GM13977 (cell line): Measurements from ENCODE around the gene GSTM2.

ENCODE experiments used
- DNase-seq: peaks from one replicate; pipeline ENCODE4 v3.0.0; 2012; ENCODE audit warnings: low spot score
- in situ Hi-C: fragments of 300-500 bp; cut with MboI; formaldehyde crosslinking; loops from one replicate; pipeline ENCODE4 v1.12.0; 2022; ENCODE audit warnings: low sequenced_read_pairs, low pct_unique_long_range_greater_than_20kb, mixed read lengths, inconsistent platforms; ENCODE audit not compliant: unreplicated experiment
- TF ChIP-seq, protein P1 (sequence below): IDR thresholded peaks from 2 replicates; pipeline ENCODE4 v1.5.1; 2012; ENCODE audit warnings: mild to moderate bottlenecking, control low read depth; ENCODE audit not compliant: insufficient read depth; ENCODE audit errors: extremely low read depth, missing control alignments

GSTM2 gene

DNA sequence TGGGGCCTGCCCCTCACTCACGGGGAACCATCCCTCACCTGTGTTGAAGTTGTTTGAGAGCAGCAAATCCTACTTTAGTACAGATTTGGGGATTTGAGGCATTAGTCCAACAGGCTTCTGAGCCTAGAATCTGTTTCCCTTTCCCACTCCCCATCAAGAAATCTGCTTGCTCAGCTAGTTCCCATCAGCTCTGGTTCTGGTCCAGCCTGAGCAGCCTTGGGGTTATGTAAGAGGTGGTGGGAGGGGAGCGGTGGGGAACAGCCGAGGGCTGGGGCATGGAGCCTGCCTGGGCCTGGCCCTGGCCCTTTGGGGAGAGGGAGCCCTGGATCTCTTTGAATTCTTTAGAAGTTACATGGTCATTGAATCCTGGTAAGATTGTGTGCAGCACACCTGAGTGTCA, 48.3 kb downstream of the GSTM2 start:
- TF ChIP-seq, protein P1, sequence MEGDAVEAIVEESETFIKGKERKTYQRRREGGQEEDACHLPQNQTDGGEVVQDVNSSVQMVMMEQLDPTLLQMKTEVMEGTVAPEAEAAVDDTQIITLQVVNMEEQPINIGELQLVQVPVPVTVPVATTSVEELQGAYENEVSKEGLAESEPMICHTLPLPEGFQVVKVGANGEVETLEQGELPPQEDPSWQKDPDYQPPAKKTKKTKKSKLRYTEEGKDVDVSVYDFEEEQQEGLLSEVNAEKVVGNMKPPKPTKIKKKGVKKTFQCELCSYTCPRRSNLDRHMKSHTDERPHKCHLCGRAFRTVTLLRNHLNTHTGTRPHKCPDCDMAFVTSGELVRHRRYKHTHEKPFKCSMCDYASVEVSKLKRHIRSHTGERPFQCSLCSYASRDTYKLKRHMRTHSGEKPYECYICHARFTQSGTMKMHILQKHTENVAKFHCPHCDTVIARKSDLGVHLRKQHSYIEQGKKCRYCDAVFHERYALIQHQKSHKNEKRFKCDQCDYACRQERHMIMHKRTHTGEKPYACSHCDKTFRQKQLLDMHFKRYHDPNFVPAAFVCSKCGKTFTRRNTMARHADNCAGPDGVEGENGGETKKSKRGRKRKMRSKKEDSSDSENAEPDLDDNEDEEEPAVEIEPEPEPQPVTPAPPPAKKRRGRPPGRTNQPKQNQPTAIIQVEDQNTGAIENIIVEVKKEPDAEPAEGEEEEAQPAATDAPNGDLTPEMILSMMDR: no peak
- in situ Hi-C loops: no loop called here
- peak; percentile 1 for DNase-seq

DNA sequence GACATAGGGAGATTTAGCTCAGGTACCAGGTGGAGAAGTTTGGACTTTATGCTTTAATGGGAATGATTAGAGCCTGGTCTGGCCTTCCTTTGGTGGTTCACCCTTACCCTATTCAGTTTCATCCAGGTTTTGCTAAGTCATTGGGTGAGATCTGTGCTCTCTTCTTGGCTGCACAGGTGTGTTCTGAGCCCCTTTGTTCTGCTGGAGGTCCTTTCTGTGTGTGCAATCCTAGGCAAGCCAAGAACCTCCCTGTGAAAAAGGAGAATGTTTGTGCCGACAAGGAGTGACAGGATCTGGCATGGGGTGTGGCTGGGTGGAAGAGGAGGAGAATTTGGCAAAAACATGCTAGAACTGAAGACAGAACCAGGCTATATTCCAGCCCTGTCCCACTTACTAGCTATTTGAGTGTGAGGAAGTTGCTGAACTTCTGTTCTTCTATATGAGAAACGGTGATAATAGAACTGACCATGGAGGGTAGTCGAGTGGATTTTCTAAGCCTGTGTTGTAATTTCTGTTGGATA, 48.8 kb downstream of the GSTM2 start:
- DNase-seq: peak; percentile 6
- TF ChIP-seq, protein P1: no peak
- in situ Hi-C loops: no loop called here

DNA sequence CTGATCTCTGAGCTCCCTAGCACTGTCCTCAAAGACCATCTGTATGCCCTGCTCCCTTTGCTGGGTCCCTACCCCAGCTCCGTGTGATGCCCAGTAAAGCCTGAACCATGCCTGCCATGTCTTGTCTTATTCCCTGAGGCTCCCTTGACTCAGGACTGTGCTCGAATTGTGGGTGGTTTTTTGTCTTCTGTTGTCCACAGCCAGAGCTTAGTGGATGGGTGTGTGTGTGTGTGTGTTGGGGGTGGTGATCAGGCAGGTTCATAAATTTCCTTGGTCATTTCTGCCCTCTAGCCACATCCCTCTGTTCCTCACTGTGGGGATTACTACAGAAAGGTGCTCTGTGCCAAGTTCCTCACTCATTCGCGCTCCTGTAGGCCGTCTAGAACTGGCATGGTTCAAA, 49.9 kb downstream of the GSTM2 start:
- TF ChIP-seq, protein P1: no peak
- DNase-seq: no peak
- in situ Hi-C loops: no loop called here

DNA sequence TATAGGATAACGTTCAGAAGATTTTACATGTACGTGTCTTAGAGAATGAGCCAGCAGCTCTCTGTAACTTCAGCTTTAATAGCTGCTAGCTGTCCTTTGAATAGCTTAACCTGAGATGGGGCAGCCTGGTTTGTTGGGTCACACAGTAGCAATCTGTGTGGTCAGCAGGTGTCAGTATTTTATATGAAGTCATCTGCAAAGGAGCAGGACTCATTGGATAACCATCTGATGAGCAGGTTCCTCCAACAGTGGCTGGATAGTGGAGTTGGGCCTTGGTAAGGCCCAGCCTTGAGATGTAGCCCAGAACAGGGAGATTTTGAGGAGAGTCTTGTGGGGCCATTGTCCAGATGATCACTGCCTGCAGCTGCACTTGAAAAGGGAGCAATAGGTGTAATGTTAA, 50.6 kb downstream of the GSTM2 start:
- TF ChIP-seq, protein P1: no peak
- in situ Hi-C loops: no loop called here
- DNase-seq: no peak

DNA sequence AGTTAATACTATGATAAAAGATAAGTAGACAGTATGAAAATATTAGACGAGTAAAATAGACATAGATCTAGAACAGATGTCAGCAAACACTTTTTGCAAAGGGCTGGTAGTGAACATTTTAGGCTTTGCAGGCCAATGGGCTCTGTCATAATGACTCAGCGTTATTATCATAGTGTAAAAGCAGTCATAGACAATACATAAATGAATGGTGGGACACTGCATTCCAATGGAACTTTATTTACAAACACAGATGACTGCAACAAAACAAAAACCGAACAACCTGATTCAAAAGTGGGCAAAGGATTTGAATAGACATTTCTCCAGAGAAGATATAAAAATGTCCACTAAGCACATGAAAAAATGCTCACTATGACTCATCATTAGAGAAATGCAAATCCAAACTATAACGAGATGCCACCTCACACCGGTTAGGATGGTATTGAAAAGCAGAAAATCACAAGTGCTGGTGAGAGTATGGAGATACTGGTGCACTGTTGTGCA, 51.5 kb downstream of the GSTM2 start:
- TF ChIP-seq, protein P1: no peak
- in situ Hi-C loops: no loop called here
- DNase-seq: no peak

DNA sequence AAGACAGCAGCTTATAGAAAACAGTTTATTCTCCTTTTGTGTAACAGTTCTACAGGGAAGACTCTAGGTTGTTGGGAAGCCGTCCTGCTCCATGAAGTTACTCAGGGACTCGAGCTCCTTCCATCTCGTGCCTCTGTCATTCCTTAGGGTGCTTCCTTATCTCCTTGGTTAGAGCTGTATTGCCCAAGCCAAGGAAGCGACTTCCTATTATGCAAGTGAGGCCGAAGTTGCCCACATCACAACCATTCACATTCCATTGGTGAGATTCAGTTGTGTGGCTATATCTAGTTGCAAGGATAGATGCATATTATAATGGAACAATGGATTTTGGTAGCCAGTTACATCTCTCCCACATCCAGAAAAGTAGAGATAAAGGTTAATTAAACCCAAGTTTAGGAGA, 53.2 kb downstream of the GSTM2 start:
- TF ChIP-seq, protein P1: no peak
- DNase-seq: no peak
- in situ Hi-C loops: no loop called here
